Vagina (tissue), 2 donors: Measurements from ENCODE around the gene FAM162A.

ENCODE experiments used
- POLR2A ChIP-seq, 2 donors: fragments of 450-650 bp; IDR thresholded peaks; one replicate each; pipeline ENCODE4 v1.6.1; 2017; ENCODE audit warnings: antibody characterized with exemption in 2 of 2, mild to moderate bottlenecking in 2 of 2, moderate library complexity in 2 of 2
- POLR2AphosphoS5 ChIP-seq, 2 donors: sonication (generic); formaldehyde crosslinking; IDR thresholded peaks; one replicate each; pipeline ENCODE4 v1.9.0; 2017; ENCODE audit warnings: antibody characterized with exemption in 2 of 2, mild to moderate bottlenecking in 2 of 2, low read depth in 1 of 2; ENCODE audit not compliant: insufficient read depth in 1 of 2
- TF ChIP-seq, protein P1 (sequence below), 3 experiments: fragments of 450-650 bp in 2 of 3; fragments of 200-600 bp in 1 of 3; sonication (generic) in 1 of 3; IDR thresholded peaks; one replicate each; pipeline ENCODE4 v1.5.1; 2017 to 2019; ENCODE audit warnings: antibody characterized with exemption in 3 of 3, mild to moderate bottlenecking in 2 of 3, moderate library complexity in 2 of 3

- TF ChIP-seq POLR2AphosphoS5 (IDR thresholded peaks at IDR 0.05; ENCODE audit: insufficient read depth in 1 of 2, low read depth in 1 of 2) (no peak), POLR2A (IDR thresholded peaks at IDR 0.05) (no peak)
- TF ChIP-seq, protein P1, sequence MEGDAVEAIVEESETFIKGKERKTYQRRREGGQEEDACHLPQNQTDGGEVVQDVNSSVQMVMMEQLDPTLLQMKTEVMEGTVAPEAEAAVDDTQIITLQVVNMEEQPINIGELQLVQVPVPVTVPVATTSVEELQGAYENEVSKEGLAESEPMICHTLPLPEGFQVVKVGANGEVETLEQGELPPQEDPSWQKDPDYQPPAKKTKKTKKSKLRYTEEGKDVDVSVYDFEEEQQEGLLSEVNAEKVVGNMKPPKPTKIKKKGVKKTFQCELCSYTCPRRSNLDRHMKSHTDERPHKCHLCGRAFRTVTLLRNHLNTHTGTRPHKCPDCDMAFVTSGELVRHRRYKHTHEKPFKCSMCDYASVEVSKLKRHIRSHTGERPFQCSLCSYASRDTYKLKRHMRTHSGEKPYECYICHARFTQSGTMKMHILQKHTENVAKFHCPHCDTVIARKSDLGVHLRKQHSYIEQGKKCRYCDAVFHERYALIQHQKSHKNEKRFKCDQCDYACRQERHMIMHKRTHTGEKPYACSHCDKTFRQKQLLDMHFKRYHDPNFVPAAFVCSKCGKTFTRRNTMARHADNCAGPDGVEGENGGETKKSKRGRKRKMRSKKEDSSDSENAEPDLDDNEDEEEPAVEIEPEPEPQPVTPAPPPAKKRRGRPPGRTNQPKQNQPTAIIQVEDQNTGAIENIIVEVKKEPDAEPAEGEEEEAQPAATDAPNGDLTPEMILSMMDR (IDR thresholded peaks at IDR 0.05), result no peak
Observed at GRCh38 chr3:122397201-122397600, 13.2 kb downstream of the FAM162A start.
